C4-2B (cell line): ENCODE measurements around the gene DAPK1.

Experiments used
- H3K27ac ChIP-seq: fragments of 450-650 bp; 2 replicates; pipeline ENCODE4 v1.5.1; 2017
- CTCF ChIP-seq: fragments of 450-650 bp; conservative IDR thresholded peaks from 2 replicates; pipeline ENCODE4 v1.5.1; 2017; ENCODE audit warnings: mild to moderate bottlenecking
- ZFX ChIP-seq: fragments of 450-650 bp; IDR thresholded peaks from 2 replicates; pipeline ENCODE4 v1.6.1; 2017

DAPK1 gene

GRCh38 chr9:87587864-87588263 lies 90.2 kb downstream of the DAPK1 start:
- TF ChIP-seq CTCF (no peak), ZFX (no peak)
- no peak overlapping the region for H3K27ac ChIP-seq

DNA sequence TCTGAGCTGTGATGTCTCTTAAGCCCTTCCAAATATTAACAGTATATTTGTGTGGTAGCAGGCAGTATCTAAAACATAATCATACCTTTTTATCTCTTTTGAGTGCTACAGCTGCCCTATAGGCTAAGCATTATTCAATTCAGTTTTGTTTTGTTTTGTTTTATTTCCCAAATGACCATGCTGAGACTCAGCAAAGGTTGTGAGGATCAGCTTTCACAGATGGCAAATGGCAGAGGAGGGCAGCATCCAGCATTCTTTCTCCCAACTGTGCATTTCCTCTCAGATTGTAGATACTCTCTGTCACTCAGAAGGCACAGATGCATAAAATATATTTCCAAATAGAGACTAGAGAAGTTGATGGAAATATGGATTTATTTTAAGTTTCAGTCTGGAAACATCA lies 90.7 kb downstream of the DAPK1 start:
- TF ChIP-seq ZFX: no peak
- no peak overlapping the region for H3K27ac ChIP-seq

GRCh38 chr9:87590996-87591395 lies 93.3 kb downstream of the DAPK1 start:
- TF ChIP-seq ZFX: no peak

DNA sequence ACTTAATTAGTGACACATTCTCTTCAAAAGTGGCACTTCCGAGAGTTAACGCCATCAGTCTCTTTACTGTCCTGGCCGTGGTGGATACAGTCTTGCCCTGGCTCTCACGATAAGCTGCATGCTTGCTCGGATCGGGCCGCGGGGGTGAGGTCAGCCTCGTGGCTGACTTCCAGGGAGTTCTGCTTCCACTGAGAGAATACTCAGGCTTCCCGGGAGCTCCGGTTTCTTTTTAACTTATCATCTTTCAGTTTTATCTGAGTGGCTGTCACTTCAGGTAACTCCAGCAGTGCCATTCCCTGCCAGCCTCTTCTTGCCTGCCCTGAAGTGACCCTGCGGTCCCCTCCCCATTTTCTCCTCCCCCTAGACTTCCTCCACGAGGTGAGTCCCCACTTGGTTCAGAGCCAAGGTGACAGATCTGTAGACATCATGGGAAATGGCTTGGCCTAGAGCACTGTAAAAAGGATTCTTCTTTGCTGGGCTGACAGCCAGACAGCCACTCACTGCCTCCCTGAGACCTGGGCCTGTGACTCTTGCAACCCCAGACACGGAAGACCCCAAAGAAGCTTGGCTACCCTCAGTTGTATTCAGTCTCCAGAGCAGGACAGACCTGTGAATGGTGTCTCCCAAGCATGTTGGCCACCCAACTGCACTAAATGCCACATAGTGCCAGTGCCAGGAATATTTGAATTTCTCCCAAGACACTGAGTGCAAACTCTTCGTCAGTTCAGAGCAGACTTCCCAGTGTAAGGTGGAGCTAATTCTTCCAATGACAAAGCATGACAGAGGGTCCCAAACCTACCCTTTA lies 95.1 kb downstream of the DAPK1 start:
- H3K27ac ChIP-seq: no peak overlapping the region
- TF ChIP-seq CTCF: no peak
- TF ChIP-seq ZFX: no peak

More at GRCh38 chr9:87590996-87591395, 93.3 kb downstream of the DAPK1 start:
- no peak overlapping the region for H3K27ac ChIP-seq

DNA sequence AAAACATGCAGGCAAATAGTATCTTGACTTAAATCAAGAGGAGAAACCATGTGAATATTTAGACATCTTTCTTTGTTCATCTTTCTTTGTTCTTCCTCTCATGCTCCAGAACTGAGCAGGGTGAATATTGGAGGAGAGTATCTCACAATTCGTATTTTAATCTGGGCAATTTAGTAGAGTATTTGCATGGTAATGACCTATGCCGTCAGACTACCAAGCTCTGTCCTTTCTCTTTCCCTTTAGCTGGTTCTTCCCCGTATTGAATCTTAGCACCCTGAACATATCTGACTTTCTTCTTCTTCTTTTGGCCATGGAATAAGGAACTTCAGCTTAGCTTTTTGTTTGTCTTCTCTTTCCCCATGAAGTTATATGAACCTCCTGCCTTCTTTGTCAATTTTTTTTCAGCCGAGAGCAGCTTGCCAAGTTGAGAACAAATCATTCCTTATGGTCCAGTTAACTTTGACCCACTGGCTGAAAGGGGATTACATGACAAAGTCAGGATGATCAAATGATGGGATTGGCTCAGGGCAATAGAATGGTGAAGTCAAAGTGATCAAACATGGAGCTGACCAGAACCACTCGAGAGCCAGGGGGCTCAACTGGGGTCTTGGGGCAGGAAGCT lies 95.8 kb downstream of the DAPK1 start:
- H3K27ac ChIP-seq: no peak overlapping the region
- TF ChIP-seq ZFX: no peak

DNA sequence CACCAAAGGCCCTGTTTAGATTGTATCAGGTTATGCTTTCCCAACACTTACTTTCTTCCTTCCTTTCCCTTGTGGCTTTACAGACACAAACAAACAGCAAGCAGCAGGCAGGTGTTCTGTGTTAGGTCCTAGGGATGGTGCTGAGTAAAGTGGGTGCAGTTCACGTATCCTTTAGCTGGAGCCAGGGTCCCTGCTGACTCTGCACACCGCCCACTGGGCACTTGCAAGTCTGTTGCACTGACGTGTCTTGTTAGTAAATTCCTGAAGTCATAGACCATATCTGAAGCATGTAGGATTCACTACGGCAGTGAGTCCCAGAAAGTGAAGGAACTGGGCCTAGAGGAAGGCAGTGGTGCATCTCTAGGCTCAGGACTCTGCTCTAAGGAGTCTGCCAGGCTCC lies 96.5 kb downstream of the DAPK1 start:
- H3K27ac ChIP-seq: no peak overlapping the region
- TF ChIP-seq CTCF (no peak), ZFX (no peak)

DNA sequence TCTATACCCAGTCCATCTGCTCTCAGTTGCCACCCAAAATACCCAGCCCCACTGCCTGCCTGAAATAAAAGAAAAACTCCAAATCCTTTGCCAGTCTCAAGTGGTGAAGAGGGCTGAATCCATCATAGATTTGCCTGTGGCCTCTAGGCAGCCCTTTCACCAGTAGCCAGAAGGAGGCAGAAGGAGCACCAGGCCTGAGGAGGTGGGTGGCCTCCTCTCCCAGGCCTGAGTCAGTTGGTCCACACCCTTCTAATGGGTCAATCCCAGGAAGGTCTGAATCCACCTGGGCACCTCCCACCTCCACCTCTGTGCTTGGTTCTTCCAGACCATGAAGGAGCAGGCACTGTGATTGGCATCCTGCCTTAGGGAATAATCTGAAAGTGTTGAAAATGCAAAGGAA lies 97.0 kb downstream of the DAPK1 start:
- H3K27ac ChIP-seq: no peak overlapping the region
- TF ChIP-seq CTCF: no peak
- no peak for TF ChIP-seq ZFX

DNA sequence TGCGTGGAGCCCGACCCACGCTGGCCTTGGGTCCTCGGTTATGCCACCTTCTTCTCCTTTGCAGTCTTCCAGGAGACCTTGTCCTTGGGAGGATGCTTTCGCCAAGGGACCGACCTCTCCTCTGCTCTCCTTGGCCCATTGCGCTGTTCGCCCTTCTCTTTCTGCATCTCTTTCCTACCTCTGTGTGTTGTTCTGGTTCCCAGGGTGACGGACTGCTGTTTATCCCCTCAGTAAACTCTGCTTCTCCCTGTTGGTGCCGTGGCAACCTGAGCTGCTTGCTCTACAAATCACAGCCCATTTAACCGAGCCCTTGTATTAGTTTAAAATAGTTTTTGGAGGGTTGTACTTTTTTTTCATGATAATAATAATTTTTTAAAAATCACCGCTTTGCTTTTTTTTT lies 97.9 kb downstream of the DAPK1 start:
- TF ChIP-seq ZFX: no peak
- TF ChIP-seq CTCF: no peak
- H3K27ac ChIP-seq: no peak overlapping the region

- TF ChIP-seq ZFX (no peak), CTCF (no peak)
- H3K27ac ChIP-seq: no peak overlapping the region
These were observed 99.2 kb downstream of the DAPK1 start for GRCh38 chr9:87596862-87597261.
